ENCODE data around the gene NHEJ1.
A peak's percentile ranks its signal among the peaks of the same experiment; 100 is the strongest.

Gene NHEJ1, protein sequence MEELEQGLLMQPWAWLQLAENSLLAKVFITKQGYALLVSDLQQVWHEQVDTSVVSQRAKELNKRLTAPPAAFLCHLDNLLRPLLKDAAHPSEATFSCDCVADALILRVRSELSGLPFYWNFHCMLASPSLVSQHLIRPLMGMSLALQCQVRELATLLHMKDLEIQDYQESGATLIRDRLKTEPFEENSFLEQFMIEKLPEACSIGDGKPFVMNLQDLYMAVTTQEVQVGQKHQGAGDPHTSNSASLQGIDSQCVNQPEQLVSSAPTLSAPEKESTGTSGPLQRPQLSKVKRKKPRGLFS

DNA sequence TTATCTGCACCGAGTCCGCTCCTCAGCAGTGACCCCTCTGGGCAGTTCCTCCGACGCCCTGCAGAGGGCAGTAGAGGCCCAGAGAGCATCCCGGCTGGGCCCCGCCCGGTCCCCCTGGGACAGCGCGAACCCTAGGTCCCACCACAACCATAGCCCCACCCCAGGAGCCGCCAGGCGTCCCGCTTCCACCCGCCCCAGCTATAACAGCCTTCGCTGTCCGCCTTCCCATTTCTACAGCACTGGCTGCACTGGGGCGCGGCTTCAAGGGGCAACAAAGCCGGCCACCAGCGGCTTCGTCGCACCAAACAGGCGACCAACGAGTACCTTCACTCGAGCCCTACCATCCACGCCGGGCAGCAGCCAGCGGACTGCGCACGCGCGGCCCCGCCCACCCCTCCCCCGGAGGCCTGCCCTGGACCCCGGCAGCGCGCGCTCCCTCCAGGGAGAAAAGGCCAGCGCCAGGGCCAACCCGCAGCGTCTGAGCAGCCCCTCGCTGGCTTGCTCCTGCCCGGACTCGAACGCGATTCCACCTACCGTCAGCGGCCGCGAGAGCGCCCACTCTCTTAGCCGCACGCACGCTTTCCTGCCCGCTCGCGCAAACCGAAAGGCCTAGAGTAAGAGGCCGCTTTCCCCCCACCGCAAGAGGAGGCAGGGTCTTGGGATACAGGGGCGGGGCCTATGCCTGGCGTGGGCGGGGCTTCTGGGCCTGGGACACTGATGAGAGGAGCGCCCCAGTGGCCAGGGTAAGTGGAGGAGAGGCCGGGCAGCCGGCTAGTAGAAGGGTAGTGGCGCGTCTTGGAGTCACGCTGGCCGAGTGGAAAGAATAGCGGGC is at the start of gene NHEJ1:
Gene NHEJ1 (minus strand): TSS at position 630 of the 832 bp plus-strand sequence. CDS start 2,453 bp downstream, outside the sequence.
- H3K4me2 ChIP-seq (ENCODE audit: low read depth, low read length, poor library complexity, severe bottlenecking) = peak within 1 kb of the TSS; percentile 69
- no peaks in the 10 kb centered on the region for H3K9me2 ChIP-seq (replicated peaks; ENCODE audit: insufficient read depth, low read length)
- H3K27me3 ChIP-seq (ENCODE audit: low read length) = no peaks in the 10 kb centered on the region
- H3K79me2 ChIP-seq (ENCODE audit: insufficient read depth, low read length) = no peaks in the 10 kb centered on the region
- H3K27ac ChIP-seq (ENCODE audit: low read depth, low read length) = peak within 1 kb of the TSS; percentile 76
- H4K20me1 ChIP-seq (ENCODE audit: low read depth, low read length) = no peaks in the 10 kb centered on the region
- TF ChIP-seq, protein P1, sequence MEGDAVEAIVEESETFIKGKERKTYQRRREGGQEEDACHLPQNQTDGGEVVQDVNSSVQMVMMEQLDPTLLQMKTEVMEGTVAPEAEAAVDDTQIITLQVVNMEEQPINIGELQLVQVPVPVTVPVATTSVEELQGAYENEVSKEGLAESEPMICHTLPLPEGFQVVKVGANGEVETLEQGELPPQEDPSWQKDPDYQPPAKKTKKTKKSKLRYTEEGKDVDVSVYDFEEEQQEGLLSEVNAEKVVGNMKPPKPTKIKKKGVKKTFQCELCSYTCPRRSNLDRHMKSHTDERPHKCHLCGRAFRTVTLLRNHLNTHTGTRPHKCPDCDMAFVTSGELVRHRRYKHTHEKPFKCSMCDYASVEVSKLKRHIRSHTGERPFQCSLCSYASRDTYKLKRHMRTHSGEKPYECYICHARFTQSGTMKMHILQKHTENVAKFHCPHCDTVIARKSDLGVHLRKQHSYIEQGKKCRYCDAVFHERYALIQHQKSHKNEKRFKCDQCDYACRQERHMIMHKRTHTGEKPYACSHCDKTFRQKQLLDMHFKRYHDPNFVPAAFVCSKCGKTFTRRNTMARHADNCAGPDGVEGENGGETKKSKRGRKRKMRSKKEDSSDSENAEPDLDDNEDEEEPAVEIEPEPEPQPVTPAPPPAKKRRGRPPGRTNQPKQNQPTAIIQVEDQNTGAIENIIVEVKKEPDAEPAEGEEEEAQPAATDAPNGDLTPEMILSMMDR (IDR thresholded peaks at IDR 0.05; ENCODE audit: insufficient read depth, low read length, poor library complexity, severe bottlenecking) = peak; percentile 92
- no peak for TF ChIP-seq EZH2phosphoT487 (conservative IDR thresholded peaks at IDR 0.05; ENCODE audit: low read length)
- H2AFZ ChIP-seq (ENCODE audit: low read depth, low read length, severe bottlenecking) = peak within 1 kb of the TSS; percentile 80
- no peaks in the 10 kb centered on the region for H3K9me3 ChIP-seq (ENCODE audit: insufficient read depth, low read length)
- H3K36me3 ChIP-seq (ENCODE audit: low read length) = no peaks in the 10 kb centered on the region
- peaks cover 3% of the 10 kb centered on the region; the same call in 1 of the 2 replicates for H3F3A ChIP-seq (ENCODE audit: insufficient read depth)
- H3K4me3 ChIP-seq (ENCODE audit: insufficient read depth, low read length, poor library complexity, severe bottlenecking) = peak within 1 kb of the TSS; percentile 66
- peak within 1 kb of the TSS; percentile 68 for H3K9ac ChIP-seq (ENCODE audit: low read length)

DNA sequence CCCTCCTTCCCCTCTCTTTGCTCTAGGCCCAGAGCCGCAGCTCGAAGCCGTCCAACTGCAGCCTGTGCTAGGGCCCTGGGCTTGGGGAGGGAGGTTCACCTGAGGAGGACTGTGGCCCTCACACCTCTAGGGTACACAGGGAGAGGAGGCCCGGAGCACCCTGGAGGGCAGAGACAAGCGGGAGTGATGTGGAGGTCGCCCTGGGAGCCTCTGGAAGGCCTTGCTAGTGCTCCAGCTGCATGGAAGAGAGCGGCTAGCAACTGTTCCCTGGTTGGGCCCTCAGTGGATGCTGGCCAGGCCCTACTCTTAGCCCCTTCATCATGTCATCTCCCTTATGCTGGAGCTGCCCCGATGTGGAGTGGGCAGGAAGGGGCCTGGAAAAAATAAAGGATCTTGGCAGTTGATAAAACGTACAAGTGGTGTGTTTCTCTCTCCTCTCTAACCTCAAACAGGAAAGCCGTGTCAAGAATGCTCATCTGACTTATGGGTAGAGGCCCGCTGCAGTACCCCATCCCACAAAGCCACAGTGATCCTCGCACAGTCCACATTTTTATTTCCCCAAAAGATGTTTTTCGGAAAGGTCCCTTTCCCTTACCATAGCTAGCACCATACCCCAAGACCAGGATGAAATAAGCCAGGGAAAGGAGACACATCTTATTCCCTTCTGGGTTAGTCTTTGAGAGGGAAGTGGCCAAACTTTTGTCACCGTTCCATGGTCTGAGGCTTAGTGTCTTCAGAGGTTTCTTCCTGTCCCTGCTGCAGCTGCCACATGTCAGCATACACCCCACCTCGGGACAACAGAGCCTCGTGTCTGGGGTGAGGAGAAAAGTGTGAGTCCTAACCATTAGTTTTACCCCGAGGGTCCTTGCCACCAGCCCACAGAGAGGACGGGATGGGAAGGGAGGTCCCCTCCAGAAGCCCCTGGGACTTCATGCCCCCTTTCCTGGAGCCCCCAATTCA is 48.9 kb upstream of the NHEJ1 start:
- Histone ChIP-seq H4K20me1 (ENCODE audit: low read depth, low read length) (no peaks in the 10 kb centered on the region), H3K4me3 (ENCODE audit: insufficient read depth, low read length, poor library complexity, severe bottlenecking) (no peak overlapping the region), H3K9ac (ENCODE audit: low read length) (no peak overlapping the region), H3K79me2 (ENCODE audit: insufficient read depth, low read length) (no peaks in the 10 kb centered on the region), H3K9me2 (replicated peaks; ENCODE audit: insufficient read depth, low read length) (no peaks in the 10 kb centered on the region), H3K36me3 (ENCODE audit: low read length) (no peaks in the 10 kb centered on the region), H3K27me3 (ENCODE audit: low read length) (no peaks in the 10 kb centered on the region), H3K4me2 (ENCODE audit: low read depth, low read length, poor library complexity, severe bottlenecking) (no peak overlapping the region), H3K9me3 (ENCODE audit: insufficient read depth, low read length) (no peaks in the 10 kb centered on the region), H3K27ac (ENCODE audit: low read depth, low read length) (no peak overlapping the region), H3F3A (ENCODE audit: insufficient read depth) (no peaks in the 10 kb centered on the region), H2AFZ (ENCODE audit: low read depth, low read length, severe bottlenecking) (no peak overlapping the region)
- TF ChIP-seq EZH2phosphoT487 (conservative IDR thresholded peaks at IDR 0.05; ENCODE audit: low read length) = no peak
- TF ChIP-seq, protein P1 (IDR thresholded peaks at IDR 0.05; ENCODE audit: insufficient read depth, low read length, poor library complexity, severe bottlenecking) = no peak

DNA sequence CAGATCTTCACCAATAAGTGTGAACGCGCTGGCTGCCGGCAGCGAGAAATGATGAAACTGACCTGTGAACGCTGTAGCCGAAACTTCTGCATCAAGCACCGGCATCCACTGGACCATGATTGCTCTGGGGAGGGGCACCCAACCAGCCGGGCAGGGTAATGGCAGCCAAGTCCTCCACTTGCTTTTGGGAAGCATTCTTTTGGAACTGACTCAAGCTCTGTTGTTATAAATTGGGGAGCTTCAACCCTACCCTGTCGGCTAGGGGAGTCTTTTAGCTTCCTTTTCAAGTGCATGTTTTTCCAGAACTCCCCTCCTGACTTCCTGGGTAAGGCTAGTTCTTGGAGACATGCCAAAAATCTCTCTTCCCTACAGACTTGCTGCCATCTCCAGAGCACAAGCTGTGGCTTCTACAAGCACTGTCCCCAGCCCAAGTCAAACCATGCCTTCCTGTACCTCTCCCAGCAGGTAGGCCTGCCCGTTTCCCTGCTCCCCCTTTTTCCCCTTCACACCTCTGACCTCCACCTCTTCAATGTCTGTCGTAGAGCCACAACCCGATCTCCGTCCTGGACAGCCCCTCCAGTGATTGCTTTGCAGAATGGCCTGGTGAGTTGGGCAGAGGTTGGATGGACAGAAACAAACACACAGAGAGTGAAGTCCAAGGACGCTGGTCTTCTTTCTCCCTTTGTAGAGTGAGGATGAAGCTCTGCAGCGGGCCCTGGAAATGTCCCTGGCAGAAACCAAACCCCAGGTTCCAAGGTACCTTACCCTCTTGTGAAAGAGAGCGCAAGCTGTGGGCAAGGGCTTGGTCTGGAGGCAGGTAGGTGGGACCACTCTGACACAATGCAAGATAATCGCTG is 47.5 kb upstream of the NHEJ1 start:
- Histone ChIP-seq H3K36me3 (ENCODE audit: low read length) (no peaks in the 10 kb centered on the region), H4K20me1 (ENCODE audit: low read depth, low read length) (no peaks in the 10 kb centered on the region), H3K4me3 (ENCODE audit: insufficient read depth, low read length, poor library complexity, severe bottlenecking) (no peak overlapping the region), H3K9me3 (ENCODE audit: insufficient read depth, low read length) (no peaks in the 10 kb centered on the region), H3F3A (ENCODE audit: insufficient read depth) (no peaks in the 10 kb centered on the region), H3K4me2 (ENCODE audit: low read depth, low read length, poor library complexity, severe bottlenecking) (no peak overlapping the region), H3K9me2 (replicated peaks; ENCODE audit: insufficient read depth, low read length) (no peaks in the 10 kb centered on the region), H3K79me2 (ENCODE audit: insufficient read depth, low read length) (no peaks in the 10 kb centered on the region), H3K27ac (ENCODE audit: low read depth, low read length) (no peak overlapping the region), H2AFZ (ENCODE audit: low read depth, low read length, severe bottlenecking) (no peak overlapping the region), H3K9ac (ENCODE audit: low read length) (peak overlapping the region; percentile 68; the same call in 1 of the 2 replicates), H3K27me3 (ENCODE audit: low read length) (no peaks in the 10 kb centered on the region)
- TF ChIP-seq, protein P1 (IDR thresholded peaks at IDR 0.05; ENCODE audit: insufficient read depth, low read length, poor library complexity, severe bottlenecking) = no peak
- TF ChIP-seq EZH2phosphoT487 (conservative IDR thresholded peaks at IDR 0.05; ENCODE audit: low read length) = no peak
